Neural cell (in vitro differentiated cells): ENCODE measurements around the gene NOD1. TPM values are rescaled to one million over a fixed set of nuclear protein-coding genes. Genes with fewer than 3 reads are reported as not detected.
"Not testable (repeated sequence)": the region's sequence is repeated elsewhere in the genome, so short reads cannot be mapped to it uniquely, and the experiment has no call there.

Source experiments
- H2AFZ ChIP-seq: fragments of 200-600, 300-800 bp; sonication (generic), shearing (Covaris generic); 2 replicates; pipeline ENCODE4 v1.6.0; 2014; ENCODE audit warnings: low read depth, mild to moderate bottlenecking, antibody characterized with exemption, low read length, moderate library complexity
- H3F3A ChIP-seq: fragments of 200-600 bp; shearing (Covaris generic); 2 replicates; pipeline ENCODE4 v1.6.1; 2016; ENCODE audit warnings: mild to moderate bottlenecking, moderate library complexity, mixed read lengths, antibody characterized with exemption, low read length; ENCODE audit not compliant: insufficient read depth, poor library complexity, severe bottlenecking
- H3K27ac ChIP-seq: fragments of 200-600, 300-800 bp; sonication (generic), shearing (Covaris generic); 2 replicates; pipeline ENCODE4 v1.5.1; 2014; ENCODE audit warnings: mild to moderate bottlenecking, low read length, moderate library complexity
- H3K27me3 ChIP-seq: fragments of 300-800, 200-600 bp; sonication (generic), shearing (Covaris generic); 2 replicates; pipeline ENCODE4 v1.6.0; 2014; ENCODE audit warnings: mild to moderate bottlenecking, low read depth, low read length, moderate library complexity; ENCODE audit not compliant: insufficient read depth
- H3K36me3 ChIP-seq: fragments of 300-800, 200-600 bp; sonication (generic), shearing (Covaris generic); 2 replicates; pipeline ENCODE4 v1.5.1; 2014; ENCODE audit warnings: mild to moderate bottlenecking, antibody characterized with exemption, low read length, moderate library complexity; ENCODE audit not compliant: insufficient read depth
- H3K4me2 ChIP-seq: fragments of 300-800, 200-600 bp; sonication (generic), shearing (Covaris generic); 2 replicates; pipeline ENCODE4 v1.6.0; 2014; ENCODE audit warnings: mild to moderate bottlenecking, low read length
- H3K4me3 ChIP-seq: fragments of 300-800, 200-600 bp; sonication (generic), shearing (Covaris generic); 2 replicates; pipeline ENCODE4 v1.5.1; 2014; ENCODE audit warnings: mild to moderate bottlenecking, low read length, moderate library complexity
- H3K79me2 ChIP-seq: fragments of 200-600 bp; shearing (Covaris generic); replicated peaks from 2 replicates; pipeline ENCODE4 v1.6.0; 2014; ENCODE audit warnings: mild to moderate bottlenecking, low read length, moderate library complexity; ENCODE audit not compliant: insufficient read depth
- H3K9ac ChIP-seq: fragments of 300-800, 200-600 bp; sonication (generic), shearing (Covaris generic); 2 replicates; pipeline ENCODE4 v1.6.1; 2016; ENCODE audit warnings: mild to moderate bottlenecking, low read length, mixed read lengths
- H3K9me2 ChIP-seq: fragments of 200-600 bp; shearing (Covaris generic); 2 replicates; pipeline ENCODE4 v1.6.1; 2016; ENCODE audit warnings: mild to moderate bottlenecking, low read length, mixed read lengths; ENCODE audit not compliant: insufficient read depth
- H3K9me3 ChIP-seq: fragments of 200-600, 300-800 bp; sonication (generic), shearing (Covaris generic); 2 replicates; pipeline ENCODE4 v1.6.1; 2016; ENCODE audit warnings: mild to moderate bottlenecking, mixed run types, low read length, moderate library complexity, mixed read lengths
- H4K20me1 ChIP-seq: fragments of 200-600 bp; shearing (Covaris generic); 2 replicates; pipeline ENCODE4 v1.6.1; 2016; ENCODE audit warnings: mild to moderate bottlenecking, mixed run types; ENCODE audit not compliant: insufficient read depth
- EP300 ChIP-seq: fragments of 450-650 bp; conservative IDR thresholded peaks from 2 replicates; pipeline ENCODE4 v1.6.1; 2014; ENCODE audit warnings: antibody characterized with exemption, mild to moderate bottlenecking, moderate library complexity; ENCODE audit not compliant: poor library complexity, severe bottlenecking
- EZH2 ChIP-seq: fragments of 200-600, 300-800 bp; shearing (Covaris generic), sonication (generic); IDR thresholded peaks from 2 replicates; pipeline ENCODE4 v1.6.1; 2014; ENCODE audit warnings: antibody characterized with exemption, low read length, borderline replicate concordance, mild to moderate bottlenecking; ENCODE audit not compliant: insufficient read depth, poor library complexity, severe bottlenecking
- MXI1 ChIP-seq: fragments of 450-650 bp; conservative IDR thresholded peaks from 2 replicates; pipeline ENCODE4 v1.6.1; 2014; ENCODE audit warnings: antibody characterized with exemption, mild to moderate bottlenecking; ENCODE audit not compliant: poor library complexity, severe bottlenecking
- POLR2AphosphoS5 ChIP-seq: IDR thresholded peaks from 2 replicates; pipeline ENCODE4 v1.6.1; 2012
- RAD21 ChIP-seq: fragments of 450-650 bp; conservative IDR thresholded peaks from 2 replicates; pipeline ENCODE4 v1.6.1; 2014; ENCODE audit warnings: antibody characterized with exemption, mild to moderate bottlenecking, moderate library complexity
- SMC3 ChIP-seq: fragments of 450-650 bp; conservative IDR thresholded peaks from 2 replicates; pipeline ENCODE4 v1.6.1; 2014; ENCODE audit warnings: antibody characterized with exemption, mild to moderate bottlenecking, moderate library complexity; ENCODE audit not compliant: poor library complexity
- TAF1 ChIP-seq: IDR thresholded peaks from 2 replicates; pipeline ENCODE4 v1.6.1; 2012; ENCODE audit warnings: low read depth
- polyA plus RNA-seq: library from polyadenylated mRNA; depleted of rRNA; stranded (reverse); fragments of >200 nt; gene quantifications from 2 replicates; pipeline ENCODE4 v1.2.3, GENCODE V29; 2014
- TF ChIP-seq, protein P1 (sequence below): IDR thresholded peaks from 2 replicates; pipeline ENCODE4 v1.6.1; 2012; ENCODE audit warnings: borderline replicate concordance
- TF ChIP-seq, protein P2 (sequence below): fragments of 450-650 bp; IDR thresholded peaks from 2 replicates; pipeline ENCODE4 v1.5.1; 2014; ENCODE audit warnings: antibody characterized with exemption, mild to moderate bottlenecking, moderate library complexity; ENCODE audit not compliant: poor library complexity, severe bottlenecking

The NOD1 gene
- polyA plus RNA-seq, 1 donor from 2014 or later, result 0.43 TPM

- Histone ChIP-seq H2AFZ (no peak overlapping the region), H3K79me2 (no peaks in the 10 kb centered on the region), H3F3A (no peaks in the 10 kb centered on the region), H3K9ac (no peak overlapping the region), H3K9me3 (no peaks in the 10 kb centered on the region), H4K20me1 (no peaks in the 10 kb centered on the region), H3K27me3 (no peaks in the 10 kb centered on the region), H3K4me3 (no peak overlapping the region), H3K9me2 (no peaks in the 10 kb centered on the region), H3K36me3 (no peaks in the 10 kb centered on the region), H3K4me2 (no peak overlapping the region), H3K27ac (no peak overlapping the region)
- no peak for TF ChIP-seq POLR2AphosphoS5
- TF ChIP-seq, protein P1, sequence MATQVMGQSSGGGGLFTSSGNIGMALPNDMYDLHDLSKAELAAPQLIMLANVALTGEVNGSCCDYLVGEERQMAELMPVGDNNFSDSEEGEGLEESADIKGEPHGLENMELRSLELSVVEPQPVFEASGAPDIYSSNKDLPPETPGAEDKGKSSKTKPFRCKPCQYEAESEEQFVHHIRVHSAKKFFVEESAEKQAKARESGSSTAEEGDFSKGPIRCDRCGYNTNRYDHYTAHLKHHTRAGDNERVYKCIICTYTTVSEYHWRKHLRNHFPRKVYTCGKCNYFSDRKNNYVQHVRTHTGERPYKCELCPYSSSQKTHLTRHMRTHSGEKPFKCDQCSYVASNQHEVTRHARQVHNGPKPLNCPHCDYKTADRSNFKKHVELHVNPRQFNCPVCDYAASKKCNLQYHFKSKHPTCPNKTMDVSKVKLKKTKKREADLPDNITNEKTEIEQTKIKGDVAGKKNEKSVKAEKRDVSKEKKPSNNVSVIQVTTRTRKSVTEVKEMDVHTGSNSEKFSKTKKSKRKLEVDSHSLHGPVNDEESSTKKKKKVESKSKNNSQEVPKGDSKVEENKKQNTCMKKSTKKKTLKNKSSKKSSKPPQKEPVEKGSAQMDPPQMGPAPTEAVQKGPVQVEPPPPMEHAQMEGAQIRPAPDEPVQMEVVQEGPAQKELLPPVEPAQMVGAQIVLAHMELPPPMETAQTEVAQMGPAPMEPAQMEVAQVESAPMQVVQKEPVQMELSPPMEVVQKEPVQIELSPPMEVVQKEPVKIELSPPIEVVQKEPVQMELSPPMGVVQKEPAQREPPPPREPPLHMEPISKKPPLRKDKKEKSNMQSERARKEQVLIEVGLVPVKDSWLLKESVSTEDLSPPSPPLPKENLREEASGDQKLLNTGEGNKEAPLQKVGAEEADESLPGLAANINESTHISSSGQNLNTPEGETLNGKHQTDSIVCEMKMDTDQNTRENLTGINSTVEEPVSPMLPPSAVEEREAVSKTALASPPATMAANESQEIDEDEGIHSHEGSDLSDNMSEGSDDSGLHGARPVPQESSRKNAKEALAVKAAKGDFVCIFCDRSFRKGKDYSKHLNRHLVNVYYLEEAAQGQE, result no peak
- no peak for TF ChIP-seq EP300
- no peak for TF ChIP-seq EZH2
- TF ChIP-seq, protein P2, sequence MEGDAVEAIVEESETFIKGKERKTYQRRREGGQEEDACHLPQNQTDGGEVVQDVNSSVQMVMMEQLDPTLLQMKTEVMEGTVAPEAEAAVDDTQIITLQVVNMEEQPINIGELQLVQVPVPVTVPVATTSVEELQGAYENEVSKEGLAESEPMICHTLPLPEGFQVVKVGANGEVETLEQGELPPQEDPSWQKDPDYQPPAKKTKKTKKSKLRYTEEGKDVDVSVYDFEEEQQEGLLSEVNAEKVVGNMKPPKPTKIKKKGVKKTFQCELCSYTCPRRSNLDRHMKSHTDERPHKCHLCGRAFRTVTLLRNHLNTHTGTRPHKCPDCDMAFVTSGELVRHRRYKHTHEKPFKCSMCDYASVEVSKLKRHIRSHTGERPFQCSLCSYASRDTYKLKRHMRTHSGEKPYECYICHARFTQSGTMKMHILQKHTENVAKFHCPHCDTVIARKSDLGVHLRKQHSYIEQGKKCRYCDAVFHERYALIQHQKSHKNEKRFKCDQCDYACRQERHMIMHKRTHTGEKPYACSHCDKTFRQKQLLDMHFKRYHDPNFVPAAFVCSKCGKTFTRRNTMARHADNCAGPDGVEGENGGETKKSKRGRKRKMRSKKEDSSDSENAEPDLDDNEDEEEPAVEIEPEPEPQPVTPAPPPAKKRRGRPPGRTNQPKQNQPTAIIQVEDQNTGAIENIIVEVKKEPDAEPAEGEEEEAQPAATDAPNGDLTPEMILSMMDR, result no peak
- no peak for TF ChIP-seq RAD21
- TF ChIP-seq TAF1, result no peak
- TF ChIP-seq MXI1, result no peak
- no peak for TF ChIP-seq SMC3
Observed at GRCh38 chr7:30511494-30511893, 32.9 kb upstream of the NOD1 start.

DNA sequence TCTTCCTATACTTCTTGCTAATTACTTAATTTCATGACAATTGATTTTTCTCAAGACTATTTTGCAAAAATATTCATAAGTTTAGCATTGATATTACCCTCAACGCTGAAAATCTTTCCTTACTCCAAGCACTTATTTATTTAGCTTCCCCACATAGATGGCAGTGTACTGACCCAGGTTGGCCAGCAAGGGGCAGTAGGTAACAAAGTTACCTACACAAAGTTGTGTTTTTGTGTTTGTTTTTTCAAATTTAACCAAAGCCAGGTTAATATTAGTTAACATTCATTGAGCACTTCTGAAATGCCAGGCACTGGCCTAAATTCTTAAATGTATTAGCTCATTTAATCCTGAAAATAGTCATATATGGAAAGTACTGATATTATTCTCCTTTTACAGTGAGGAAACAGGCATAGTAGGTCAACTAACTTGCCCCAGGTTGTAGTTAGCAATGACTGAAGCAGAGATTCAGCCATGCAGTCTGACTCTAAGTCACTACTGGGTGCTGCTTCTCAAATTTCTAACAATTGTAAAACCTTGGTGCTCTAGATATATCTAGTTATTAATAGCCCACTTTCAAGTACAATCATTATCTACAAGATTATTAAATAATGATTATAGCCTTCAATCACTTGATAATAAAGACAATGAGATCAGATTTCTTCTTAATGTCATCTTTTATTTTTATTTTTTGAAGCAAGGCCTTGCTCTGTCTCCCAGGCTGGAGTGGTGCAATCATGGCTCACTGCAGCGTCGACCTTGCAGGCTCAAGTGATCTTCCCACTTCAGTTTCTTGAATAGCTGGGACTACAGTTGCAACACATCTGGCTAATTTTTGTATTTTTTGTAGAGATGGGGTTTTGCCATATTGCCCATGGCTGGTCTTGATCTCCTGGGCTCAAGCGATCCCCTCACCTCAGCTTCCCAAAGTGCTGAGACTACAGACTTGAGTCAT, 31.8 kb upstream of the NOD1 start:
- H4K20me1 ChIP-seq, result no peaks in the 10 kb centered on the region
- H3F3A ChIP-seq, result no peaks in the 10 kb centered on the region
- H3K79me2 ChIP-seq, result no peaks in the 10 kb centered on the region
- H3K27ac ChIP-seq, result no peak overlapping the region
- H3K27me3 ChIP-seq, result no peaks in the 10 kb centered on the region
- no peak overlapping the region for H2AFZ ChIP-seq
- H3K9me3 ChIP-seq, result no peaks in the 10 kb centered on the region
- H3K4me3 ChIP-seq, result no peak overlapping the region
- H3K4me2 ChIP-seq, result no peak overlapping the region
- TF ChIP-seq SMC3, result peak; percentile 58
- TF ChIP-seq RAD21, result peak; percentile 34
- no peak for TF ChIP-seq EP300
- TF ChIP-seq EZH2, result no peak
- TF ChIP-seq, protein P2, result peak; percentile 62
- H3K9ac ChIP-seq, result no peak overlapping the region
- no peaks in the 10 kb centered on the region for H3K9me2 ChIP-seq
- no peaks in the 10 kb centered on the region for H3K36me3 ChIP-seq

DNA sequence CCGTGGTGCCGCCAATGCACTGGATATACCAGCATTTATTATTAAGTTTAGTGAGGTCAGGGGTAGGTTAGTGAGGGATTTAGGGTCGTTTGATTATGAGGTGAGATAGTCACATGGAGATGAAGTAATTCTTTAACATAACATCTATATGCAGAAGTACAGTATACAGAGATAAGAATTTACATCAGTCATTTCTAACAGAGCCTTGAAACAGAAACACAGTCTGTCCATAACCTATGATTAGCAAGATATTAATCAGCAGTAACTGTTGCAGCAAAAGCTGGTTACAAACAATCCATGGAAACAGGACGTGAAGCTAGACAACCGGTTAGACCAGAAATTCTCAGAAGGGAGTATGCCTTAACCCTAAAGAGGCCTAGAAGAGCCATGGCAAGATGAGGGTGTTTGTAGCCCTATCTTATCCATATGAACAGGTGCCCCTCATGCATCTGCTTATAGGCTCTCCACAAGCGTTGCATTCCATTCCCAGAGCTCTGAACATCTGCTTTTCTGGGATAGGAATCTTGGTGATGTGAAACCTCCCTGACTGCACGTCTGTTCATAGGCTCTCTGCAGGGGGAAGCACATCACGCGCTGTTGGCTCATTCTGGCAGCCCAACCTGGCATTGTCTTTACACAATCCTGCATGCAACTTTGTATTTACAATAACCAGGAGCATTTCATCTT, 30.7 kb upstream of the NOD1 start:
- H3K27ac ChIP-seq, H3K36me3 ChIP-seq, H3K9me3 ChIP-seq, H3K9ac ChIP-seq, H3K9me2 ChIP-seq, H3K27me3 ChIP-seq, H4K20me1 ChIP-seq, H3F3A ChIP-seq, H3K4me2 ChIP-seq, H2AFZ ChIP-seq, H3K4me3 ChIP-seq, H3K79me2 ChIP-seq: not testable (repeated sequence)
